Activated T-cell treated with anti-CD3 and anti-CD28 coated beads for 4 hours (primary cell): ENCODE results near the gene FBN3.
A peak's percentile ranks its signal among the peaks of the same experiment; 100 is the strongest.
"Not testable (repeated sequence)": the region's sequence is repeated elsewhere in the genome, so short reads cannot be mapped to it uniquely, and the experiment has no call there.

Experiments
- DNase-seq: peaks from one replicate; pipeline ENCODE4 v3.0.0-alpha.2; 2020

FBN3 gene

GRCh38 chr19:8149261-8150094, at the start of gene FBN3:
FBN3 (minus strand) TSS chr19:8149592; CDS start chr19:8147480, 2,112 bp downstream.
- no peak for DNase-seq

- no peak for DNase-seq
Measured at GRCh38 chr19:8196271-8196927, 47.0 kb upstream of the FBN3 start.

GRCh38 chr19:8194528-8195267, 45.3 kb upstream of the FBN3 start:
- DNase-seq, result no peak

- no peak for DNase-seq
Measured at GRCh38 chr19:8192221-8192820, 42.9 kb upstream of the FBN3 start.

- DNase-seq, result no peak
Measured at GRCh38 chr19:8185343-8186068, 36.1 kb upstream of the FBN3 start.

GRCh38 chr19:8184274-8184673, 34.9 kb upstream of the FBN3 start:
- no peak for DNase-seq

- DNase-seq, result no peak
Measured at GRCh38 chr19:8180018-8180417, 30.6 kb upstream of the FBN3 start.

- no peak for DNase-seq
Measured at GRCh38 chr19:8174706-8175105, 25.3 kb upstream of the FBN3 start.

GRCh38 chr19:8168537-8168936, 19.1 kb upstream of the FBN3 start:
- DNase-seq, result no peak

- no peak for DNase-seq
Measured at GRCh38 chr19:8167985-8168384, 18.6 kb upstream of the FBN3 start.

GRCh38 chr19:8163759-8164158, 14.4 kb upstream of the FBN3 start:
- no peak for DNase-seq

- no peak for DNase-seq
Measured at GRCh38 chr19:8161135-8161646, 11.8 kb upstream of the FBN3 start.

GRCh38 chr19:8159322-8159721, 9.9 kb upstream of the FBN3 start:
- not testable (repeated sequence) for DNase-seq

GRCh38 chr19:8158411-8159074, 9.2 kb upstream of the FBN3 start:
- DNase-seq, result peak; percentile 21

GRCh38 chr19:8155318-8155717, 5.9 kb upstream of the FBN3 start:
- no peak for DNase-seq

GRCh38 chr19:8154014-8154413, 4.6 kb upstream of the FBN3 start:
- DNase-seq, result not testable (repeated sequence)

- DNase-seq, result no peak
Measured at GRCh38 chr19:8151767-8152035, 2.3 kb upstream of the FBN3 start.

- DNase-seq, result no peak
Measured at GRCh38 chr19:8150998-8151766, 1.8 kb upstream of the FBN3 start.

GRCh38 chr19:8150178-8150865, 930 bp upstream of the FBN3 start:
- no peak for DNase-seq

- DNase-seq, result no peak
Measured at GRCh38 chr19:8148410-8149260, 757 bp downstream of the FBN3 start.
